GM12872 (cell line): ENCODE data around the gene IMPA2.

Source experiments
- TF ChIP-seq, protein P1 (sequence below): IDR thresholded peaks from 3 replicates; pipeline ENCODE4 v1.5.1; 2011; ENCODE audit warnings: low read depth, mild to moderate bottlenecking, low read length, moderate library complexity; ENCODE audit not compliant: insufficient read depth

IMPA2 gene

DNA sequence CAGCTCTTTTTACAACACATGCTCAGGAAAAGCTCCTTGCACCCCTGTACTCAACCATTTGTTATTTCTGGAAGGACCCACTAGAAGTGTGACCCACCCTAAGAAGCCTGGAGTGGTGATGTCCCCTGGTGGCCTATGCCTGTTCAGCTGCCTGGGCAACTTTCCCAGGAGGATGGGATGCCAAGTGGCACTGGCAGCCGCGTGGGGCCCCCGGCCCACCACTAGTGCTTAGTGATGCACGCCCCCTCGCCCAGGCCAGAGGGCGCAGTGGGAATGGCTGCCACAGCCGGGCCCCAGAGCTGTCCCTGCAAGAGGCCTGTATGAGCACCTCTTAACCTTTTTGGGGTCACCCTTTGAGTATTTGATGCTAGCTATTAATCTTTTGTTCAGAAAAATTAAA is 18.1 kb downstream of the IMPA2 start:
- TF ChIP-seq, protein P1, sequence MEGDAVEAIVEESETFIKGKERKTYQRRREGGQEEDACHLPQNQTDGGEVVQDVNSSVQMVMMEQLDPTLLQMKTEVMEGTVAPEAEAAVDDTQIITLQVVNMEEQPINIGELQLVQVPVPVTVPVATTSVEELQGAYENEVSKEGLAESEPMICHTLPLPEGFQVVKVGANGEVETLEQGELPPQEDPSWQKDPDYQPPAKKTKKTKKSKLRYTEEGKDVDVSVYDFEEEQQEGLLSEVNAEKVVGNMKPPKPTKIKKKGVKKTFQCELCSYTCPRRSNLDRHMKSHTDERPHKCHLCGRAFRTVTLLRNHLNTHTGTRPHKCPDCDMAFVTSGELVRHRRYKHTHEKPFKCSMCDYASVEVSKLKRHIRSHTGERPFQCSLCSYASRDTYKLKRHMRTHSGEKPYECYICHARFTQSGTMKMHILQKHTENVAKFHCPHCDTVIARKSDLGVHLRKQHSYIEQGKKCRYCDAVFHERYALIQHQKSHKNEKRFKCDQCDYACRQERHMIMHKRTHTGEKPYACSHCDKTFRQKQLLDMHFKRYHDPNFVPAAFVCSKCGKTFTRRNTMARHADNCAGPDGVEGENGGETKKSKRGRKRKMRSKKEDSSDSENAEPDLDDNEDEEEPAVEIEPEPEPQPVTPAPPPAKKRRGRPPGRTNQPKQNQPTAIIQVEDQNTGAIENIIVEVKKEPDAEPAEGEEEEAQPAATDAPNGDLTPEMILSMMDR = no peak

DNA sequence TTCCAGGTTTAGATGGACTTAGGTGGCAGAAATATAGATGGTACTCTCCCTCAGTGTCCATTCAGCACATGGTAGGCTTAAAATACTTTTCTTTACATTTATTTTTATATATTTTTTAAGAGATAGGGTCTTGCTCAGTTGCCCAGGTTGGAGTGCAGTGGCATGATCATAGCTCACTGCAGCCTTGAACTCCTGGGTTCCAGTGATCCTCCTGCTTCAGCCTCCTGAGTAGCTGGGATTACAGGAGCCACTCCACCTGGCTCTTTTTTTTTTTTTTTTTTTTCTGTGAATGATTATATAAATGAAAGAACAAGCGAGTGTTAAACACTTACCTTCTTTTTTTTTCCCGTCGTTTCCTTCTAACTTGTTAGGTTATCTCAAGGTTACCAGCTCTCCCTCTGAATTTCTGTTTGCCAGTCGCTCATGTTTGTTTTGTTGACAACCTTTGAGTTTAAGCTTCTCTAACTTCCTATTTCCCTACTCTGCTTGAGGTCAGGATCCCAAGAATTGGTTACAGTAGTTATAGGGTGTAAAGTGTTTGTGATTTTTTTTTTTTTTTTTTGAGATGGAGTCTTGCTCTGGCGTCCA is 18.9 kb downstream of the IMPA2 start:
- TF ChIP-seq, protein P1 = no peak

DNA sequence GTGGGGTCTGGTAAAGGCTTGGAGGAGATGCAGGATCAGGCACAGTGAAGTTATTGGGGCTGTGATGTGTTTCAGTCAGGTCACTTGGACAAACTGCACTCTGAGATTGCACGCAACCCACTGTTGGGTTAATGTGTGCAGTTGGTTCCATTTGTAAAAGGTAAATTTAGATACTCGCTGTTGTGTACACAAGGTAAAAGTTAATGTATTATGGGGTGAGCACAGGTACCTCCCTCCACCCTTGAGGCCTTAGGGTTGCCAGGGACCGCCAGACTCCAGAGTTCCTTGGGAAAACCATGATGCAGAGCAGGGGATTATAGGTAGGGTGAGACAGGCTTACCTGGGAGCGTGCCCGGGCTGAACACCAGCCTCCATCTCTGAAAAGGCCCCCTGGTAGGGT is 20.1 kb downstream of the IMPA2 start:
- TF ChIP-seq, protein P1 = no peak

DNA sequence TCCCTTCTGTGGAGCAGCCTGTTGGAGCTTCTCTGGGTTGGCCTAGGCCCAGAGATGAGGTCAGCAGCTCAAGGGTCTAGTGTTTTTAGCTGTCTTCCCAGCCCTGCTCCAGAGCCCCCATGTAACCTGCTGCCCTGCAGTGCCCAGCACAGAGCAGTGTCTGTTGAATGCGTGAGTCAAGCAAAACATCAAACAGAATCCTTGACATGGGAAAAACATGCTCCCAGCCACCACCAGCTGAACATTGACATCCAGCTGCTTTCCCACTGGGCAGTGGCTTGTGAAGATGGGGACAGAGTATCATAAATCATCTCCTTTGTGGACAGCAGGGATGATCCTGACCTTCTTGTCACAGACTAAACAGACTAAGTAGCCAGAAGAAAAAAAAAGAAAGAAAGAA is 22.6 kb downstream of the IMPA2 start:
- TF ChIP-seq, protein P1 = no peak

DNA sequence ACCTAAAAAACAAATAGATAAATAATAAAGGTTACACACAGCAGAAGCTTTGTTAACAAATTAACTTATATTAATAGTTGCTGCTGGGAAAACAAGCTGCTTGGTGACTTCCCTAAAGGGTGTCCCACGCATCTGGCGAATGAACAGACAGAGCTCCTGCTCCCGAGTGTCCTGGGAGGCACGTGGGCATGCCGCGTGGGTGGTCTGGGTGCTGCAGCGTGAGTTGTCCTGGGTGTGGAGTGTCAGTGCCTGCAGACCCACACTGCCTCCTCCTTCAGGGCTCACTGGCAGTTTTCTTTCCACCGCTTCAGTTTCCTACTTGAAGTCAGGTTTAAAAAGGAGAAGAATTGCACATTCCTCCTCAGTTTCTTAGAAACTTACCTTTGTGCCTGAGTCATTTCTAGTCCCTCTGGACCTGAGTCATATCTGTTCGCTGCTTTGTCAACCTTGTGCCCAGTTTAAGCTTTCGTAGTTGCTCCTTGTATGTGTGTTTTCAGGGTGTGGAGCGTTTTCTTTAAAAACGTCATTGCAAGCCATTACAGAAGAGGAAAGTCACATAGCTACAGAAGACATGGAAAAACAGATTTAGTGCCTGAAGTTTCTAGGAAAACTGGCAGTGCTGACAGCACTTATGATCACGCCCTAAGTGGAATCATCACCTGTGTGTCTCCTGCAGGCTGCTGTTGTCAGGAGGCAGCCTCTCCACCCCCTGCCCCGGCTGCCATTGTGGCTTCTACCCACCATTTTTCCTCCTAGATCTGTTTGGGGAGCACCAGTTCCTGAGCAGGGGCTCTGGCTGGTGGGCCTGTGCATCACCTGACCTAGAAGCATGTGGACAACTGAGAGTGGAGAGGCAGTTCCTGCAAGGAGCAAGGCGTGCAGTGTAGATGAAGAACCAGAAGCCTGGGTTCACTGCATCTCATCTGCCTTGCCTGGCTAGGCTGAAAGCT is 24.5 kb downstream of the IMPA2 start:
- TF ChIP-seq, protein P1 = no peak

DNA sequence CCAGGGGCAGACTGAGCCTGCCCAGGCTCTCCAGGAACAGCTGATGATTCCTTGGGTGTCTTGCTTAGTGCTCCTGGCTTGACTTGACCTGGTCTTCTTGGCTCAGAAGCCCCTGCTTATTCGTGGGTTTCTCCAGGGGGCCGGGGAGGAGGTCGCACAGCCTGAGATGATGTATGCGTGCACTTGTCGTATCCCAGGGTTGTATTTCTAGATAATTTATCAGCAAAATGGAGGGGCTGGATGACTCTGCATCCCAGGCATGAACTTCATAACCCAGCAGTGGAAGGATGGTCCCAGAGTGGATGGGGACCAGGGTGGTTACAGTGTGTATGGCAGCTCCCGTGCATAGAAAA is 25.2 kb downstream of the IMPA2 start:
- TF ChIP-seq, protein P1 = no peak

DNA sequence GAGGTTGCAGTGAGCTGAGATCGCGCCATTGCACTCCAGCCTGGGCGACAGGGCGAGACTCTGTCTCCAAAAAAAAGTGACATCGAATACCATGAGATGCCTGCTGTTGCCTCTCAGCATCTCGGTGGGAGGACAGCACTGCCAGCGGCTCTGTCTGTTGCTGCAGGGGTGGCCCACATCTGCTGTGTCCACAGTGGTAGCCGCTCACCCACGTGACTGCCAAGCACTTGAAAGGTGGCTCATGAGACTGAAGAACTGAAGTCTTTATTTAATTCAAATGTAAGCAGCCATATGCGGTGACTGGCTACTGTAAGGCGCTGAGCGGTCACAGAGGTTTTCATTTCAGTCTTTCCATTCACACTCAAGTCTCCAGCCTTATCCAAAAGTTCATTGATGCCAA is 25.8 kb downstream of the IMPA2 start:
- TF ChIP-seq, protein P1 = no peak
